ENCODE measurements around the gene CCDC170. TPM values are rescaled to one million over a fixed set of nuclear protein-coding genes. Genes with fewer than 3 reads are reported as not detected.

Gene CCDC170
- total and polyA plus RNA-seq, 9 of the 15 experiments (the other 6 are each of a cell fraction or from before 2014, with no cell fraction given): 0.01 to 0.18 (median 0.05) TPM; not detected in 6

DNA sequence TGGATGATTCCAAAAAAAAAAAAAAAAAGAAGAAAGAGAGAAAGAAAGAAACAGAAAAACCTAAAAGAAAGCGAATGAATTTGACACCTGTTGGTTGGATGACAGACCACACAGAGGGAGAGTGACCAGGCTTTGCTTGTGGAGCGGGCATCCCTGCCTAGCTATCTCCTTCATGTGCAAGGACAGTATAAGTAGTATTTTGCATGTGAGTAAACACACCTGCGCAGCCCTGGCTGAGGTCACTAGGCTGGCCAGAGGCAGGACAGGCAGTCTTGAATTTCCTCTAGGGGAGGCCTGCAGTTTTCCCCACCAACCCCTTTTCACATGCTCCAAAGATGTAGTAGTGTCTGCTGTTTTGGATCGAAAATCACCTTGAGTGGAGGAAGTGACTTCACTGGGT, 126.4 kb downstream of the CCDC170 start (continued):
- TF ChIP-seq, protein P1, sequence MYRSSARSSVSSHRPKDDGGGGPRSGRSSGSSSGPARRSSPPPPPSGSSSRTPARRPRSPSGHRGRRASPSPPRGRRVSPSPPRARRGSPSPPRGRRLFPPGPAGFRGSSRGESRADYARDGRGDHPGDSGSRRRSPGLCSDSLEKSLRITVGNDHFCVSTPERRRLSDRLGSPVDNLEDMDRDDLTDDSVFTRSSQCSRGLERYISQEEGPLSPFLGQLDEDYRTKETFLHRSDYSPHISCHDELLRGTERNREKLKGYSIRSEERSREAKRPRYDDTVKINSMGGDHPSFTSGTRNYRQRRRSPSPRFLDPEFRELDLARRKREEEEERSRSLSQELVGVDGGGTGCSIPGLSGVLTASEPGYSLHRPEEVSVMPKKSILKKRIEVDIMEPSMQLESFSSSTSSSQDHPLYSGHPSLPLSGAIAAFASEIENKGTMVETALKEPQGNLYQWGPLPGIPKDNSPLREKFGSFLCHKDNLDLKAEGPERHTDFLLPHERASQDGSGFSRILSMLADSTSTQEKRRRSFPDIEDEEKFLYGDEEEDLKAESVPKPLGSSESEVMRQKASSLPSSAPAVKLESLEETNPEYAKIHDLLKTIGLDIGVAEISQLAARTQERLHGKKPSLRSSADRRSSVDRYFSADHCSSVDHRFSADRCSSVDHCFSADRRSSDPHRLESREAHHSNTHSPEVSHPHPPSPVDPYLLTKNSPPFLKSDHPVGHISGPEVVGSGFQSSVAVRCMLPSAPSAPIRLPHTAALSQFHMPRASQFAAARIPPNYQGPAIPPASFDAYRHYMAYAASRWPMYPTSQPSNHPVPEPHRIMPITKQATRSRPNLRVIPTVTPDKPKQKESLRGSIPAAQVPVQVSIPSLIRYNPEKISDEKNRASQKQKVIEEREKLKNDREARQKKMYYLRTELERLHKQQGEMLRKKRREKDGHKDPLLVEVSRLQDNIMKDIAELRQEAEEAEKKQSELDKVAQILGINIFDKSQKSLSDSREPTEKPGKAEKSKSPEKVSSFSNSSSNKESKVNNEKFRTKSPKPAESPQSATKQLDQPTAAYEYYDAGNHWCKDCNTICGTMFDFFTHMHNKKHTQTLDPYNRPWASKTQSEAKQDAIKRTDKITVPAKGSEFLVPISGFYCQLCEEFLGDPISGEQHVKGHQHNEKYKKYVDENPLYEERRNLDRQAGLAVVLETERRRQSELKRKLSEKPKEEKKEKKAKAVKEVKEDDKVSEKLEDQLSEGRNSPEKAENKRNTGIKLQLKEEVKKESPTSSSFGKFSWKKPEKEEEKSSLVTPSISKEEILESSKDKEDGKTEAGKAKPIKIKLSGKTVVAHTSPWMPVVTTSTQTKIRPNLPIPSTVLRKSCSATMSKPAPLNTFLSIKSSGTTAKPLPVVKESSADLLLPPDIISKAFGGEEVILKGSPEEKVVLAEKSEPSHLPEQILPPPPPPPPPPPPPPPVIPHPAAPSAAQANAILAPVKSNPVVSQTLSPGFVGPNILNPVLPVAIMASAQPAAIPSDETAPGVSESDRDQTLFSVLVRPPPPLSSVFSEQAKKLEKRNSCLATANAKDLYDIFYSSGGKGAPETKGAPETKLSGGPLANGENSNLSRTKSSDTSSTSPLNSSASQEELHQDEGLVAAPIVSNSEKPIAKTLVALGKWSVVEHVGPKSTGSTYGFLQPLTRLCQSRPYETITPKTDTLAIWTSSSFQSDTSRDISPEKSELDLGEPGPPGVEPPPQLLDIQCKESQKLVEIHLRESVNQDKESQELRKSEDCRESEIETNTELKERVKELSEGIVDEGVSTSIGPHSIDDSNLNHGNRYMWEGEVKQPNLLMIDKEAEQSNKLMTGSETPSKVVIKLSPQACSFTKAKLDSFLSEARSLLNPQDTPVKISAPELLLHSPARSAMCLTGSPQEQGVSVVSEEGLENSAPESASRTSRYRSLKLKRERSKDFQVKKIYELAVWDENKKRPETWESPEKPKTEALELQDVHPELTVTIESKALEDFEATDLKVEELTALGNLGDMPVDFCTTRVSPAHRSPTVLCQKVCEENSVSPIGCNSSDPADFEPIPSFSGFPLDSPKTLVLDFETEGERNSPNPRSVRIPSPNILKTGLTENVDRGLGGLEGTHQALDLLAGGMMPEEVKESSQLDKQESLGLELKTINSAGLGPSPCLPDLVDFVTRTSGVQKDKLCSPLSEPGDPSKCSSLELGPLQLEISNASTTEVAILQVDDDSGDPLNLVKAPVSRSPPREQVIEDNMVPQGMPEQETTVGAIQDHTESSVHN (IDR thresholded peaks at IDR 0.05; ENCODE audit: borderline replicate concordance in 1 of 2, low read depth in 1 of 2): no peak

DNA sequence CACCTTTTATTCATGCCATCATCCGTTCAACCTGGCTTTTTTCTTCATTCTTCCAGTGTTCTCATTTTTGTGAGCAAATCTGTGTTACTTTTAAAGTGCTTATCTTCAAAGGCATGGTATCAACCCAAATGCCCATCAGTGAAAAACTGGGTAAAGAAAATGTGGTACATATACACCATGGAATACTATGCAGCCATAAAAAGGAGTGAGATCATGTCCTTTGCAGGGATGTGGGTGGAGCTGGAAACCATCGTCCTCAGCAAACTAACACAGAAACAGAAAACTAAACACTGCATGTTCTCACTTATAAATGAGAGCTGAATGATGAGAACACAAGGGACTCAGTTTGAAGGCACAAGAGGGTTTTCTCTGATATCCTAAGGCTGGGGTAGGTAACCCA, 130.3 kb downstream of the CCDC170 start:
- Histone ChIP-seq H3K4me2 (ENCODE audit: insufficient read depth, low read length) (no peak overlapping the region), H3K27me3 (ENCODE audit: control insufficient read depth in 2 of 2, insufficient read depth in 2 of 2, low read length in 2 of 2) (no peaks in the 10 kb centered on the region), H3K9me3 (replicated peaks; ENCODE audit: control insufficient read depth, insufficient read depth, low read depth, low read length) (no peaks in the 10 kb centered on the region), H3K9ac (ENCODE audit: insufficient read depth in 1 of 2, low read depth in 2 of 2, low read length in 2 of 2) (no peak overlapping the region), H3K4me1 (replicated peaks in 1 of 2; ENCODE audit: control insufficient read depth in 2 of 2, insufficient read depth in 2 of 2, low read length in 2 of 2) (no peaks in the 10 kb centered on the region), H2AFZ (ENCODE audit: low read depth, low read length) (no peak overlapping the region), H3K36me3 (ENCODE audit: control insufficient read depth, insufficient read depth, low read length) (no peaks in the 10 kb centered on the region), H3K4me3 (no peak overlapping the region), H3K79me2 (ENCODE audit: control insufficient read depth, insufficient read depth, low read length) (no peaks in the 10 kb centered on the region), H3K27ac (ENCODE audit: extremely low read depth, low read depth, low read length) (no peak overlapping the region), H4K20me1 (replicated peaks; ENCODE audit: control insufficient read depth, insufficient read depth, low read length) (no peaks in the 10 kb centered on the region), H3K9me1 (ENCODE audit: control insufficient read depth, insufficient read depth, low read length) (no peaks in the 10 kb centered on the region)
- POLR2A ChIA-PET: no interaction called here
- no peak for FAIRE-seq
- no peak for ATAC-seq
- in situ Hi-C loops (cut with MboI) (no loop called here), intact Hi-C loops (cut with micrococcal nuclease) (no loop called here)
- WGBS (ENCODE audit: insufficient coverage, low coverage, missing lambda C conversion rate): 0% methylated on average over 2 of the region's 2 CpGs
- BruUV-seq (replicated peaks): no TSS peak
- peak; percentile 19 for TF ChIP-seq RBM25 (IDR thresholded peaks at IDR 0.05; ENCODE audit: low read depth, low read length, severe bottlenecking)
- no peak for TF ChIP-seq PML (IDR thresholded peaks at IDR 0.05; ENCODE audit: low read length)
- TF ChIP-seq ZNF146 (CRISPR knock-in tag; IDR thresholded peaks at IDR 0.05; ENCODE audit: unreplicated experiment): peak; percentile 54
- TF ChIP-seq YBX1 (IDR thresholded peaks at IDR 0.05): no peak
- CTCF ChIA-PET (ENCODE audit: low intra/inter-chr PET ratio): no interaction called here
- DNase-seq (ENCODE audit: extremely low read depth in 1 of 4, low spot score in 3 of 4): no peak
